Colonic mucosa (tissue), 4 donors: Measurements from ENCODE around the gene SARNP. TPM values are rescaled to one million over a fixed set of nuclear protein-coding genes. Genes with fewer than 3 reads are reported as not detected.

Experiments
- DNase-seq: peaks from one replicate; pipeline ENCODE4 v3.0.0-alpha.2; 2020
- H3K27ac ChIP-seq: fragments of 200-600 bp; one replicate; pipeline ENCODE4 v1.8.0; 2021
- H3K27me3 ChIP-seq: fragments of 200-600 bp; one replicate; pipeline ENCODE4 v1.8.0; 2021
- H3K36me3 ChIP-seq: fragments of 200-600 bp; one replicate; pipeline ENCODE4 v1.8.0; 2021
- H3K4me1 ChIP-seq: fragments of 200-600 bp; one replicate; pipeline ENCODE4 v1.8.0; 2021; ENCODE audit warnings: mild to moderate bottlenecking
- H3K4me3 ChIP-seq: fragments of 200-600 bp; one replicate; pipeline ENCODE4 v1.8.0; 2021
- H3K9ac ChIP-seq, 2 donors: one replicate each; pipeline ENCODE4 v1.7.0; 2013; ENCODE audit warnings: control low read depth in 2 of 2, low read depth in 2 of 2, low read length in 2 of 2
- H3K9me3 ChIP-seq: fragments of 200-600 bp; one replicate; pipeline ENCODE4 v1.8.0; 2021
- intact Hi-C: fragments of 100-400 bp; cut with DNase I; formaldehyde crosslinking; loops from one replicate; pipeline ENCODE4 v1.14.1; 2022
- total RNA-seq, 2 donors: library from RNA; stranded (reverse); fragmentation: NEBNext Ultra II Directional in 1 of 2; extraction: Animal tissue kit (Norgen Biotek cat#: 25700) in 1 of 2; gene quantifications; one replicate each; pipeline ENCODE4 v1.2.1, GENCODE V29; 2021
- TF ChIP-seq, protein P1 (sequence below): fragments of 200-600 bp; IDR thresholded peaks from one replicate; pipeline ENCODE4 v1.8.0; 2022; ENCODE audit warnings: antibody characterized with exemption, mild to moderate bottlenecking
- donor health status: healthy.
- donor health status: DM: no; HTN: no; CAD: no.
- donor health status: DM: no; HTN: no; CAD: no.

Gene SARNP
- total RNA-seq, 2 donors from 2014 or later = 52.3 to 53.0 TPM

GRCh38 chr12:55861396-55861795, 43.9 kb upstream of the SARNP start:
- Histone ChIP-seq H3K9me3 (no peaks in the 10 kb centered on the region), H3K36me3 (no peaks in the 10 kb centered on the region), H3K4me3 (no peak overlapping the region), H3K27ac (no peak overlapping the region), H3K4me1 (no peaks in the 10 kb centered on the region), H3K27me3 (no peaks in the 10 kb centered on the region), H3K9ac (no peak overlapping the region)
- TF ChIP-seq, protein P1, sequence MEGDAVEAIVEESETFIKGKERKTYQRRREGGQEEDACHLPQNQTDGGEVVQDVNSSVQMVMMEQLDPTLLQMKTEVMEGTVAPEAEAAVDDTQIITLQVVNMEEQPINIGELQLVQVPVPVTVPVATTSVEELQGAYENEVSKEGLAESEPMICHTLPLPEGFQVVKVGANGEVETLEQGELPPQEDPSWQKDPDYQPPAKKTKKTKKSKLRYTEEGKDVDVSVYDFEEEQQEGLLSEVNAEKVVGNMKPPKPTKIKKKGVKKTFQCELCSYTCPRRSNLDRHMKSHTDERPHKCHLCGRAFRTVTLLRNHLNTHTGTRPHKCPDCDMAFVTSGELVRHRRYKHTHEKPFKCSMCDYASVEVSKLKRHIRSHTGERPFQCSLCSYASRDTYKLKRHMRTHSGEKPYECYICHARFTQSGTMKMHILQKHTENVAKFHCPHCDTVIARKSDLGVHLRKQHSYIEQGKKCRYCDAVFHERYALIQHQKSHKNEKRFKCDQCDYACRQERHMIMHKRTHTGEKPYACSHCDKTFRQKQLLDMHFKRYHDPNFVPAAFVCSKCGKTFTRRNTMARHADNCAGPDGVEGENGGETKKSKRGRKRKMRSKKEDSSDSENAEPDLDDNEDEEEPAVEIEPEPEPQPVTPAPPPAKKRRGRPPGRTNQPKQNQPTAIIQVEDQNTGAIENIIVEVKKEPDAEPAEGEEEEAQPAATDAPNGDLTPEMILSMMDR = no peak
- intact Hi-C loops = no loop called here
- no peak for DNase-seq

DNA sequence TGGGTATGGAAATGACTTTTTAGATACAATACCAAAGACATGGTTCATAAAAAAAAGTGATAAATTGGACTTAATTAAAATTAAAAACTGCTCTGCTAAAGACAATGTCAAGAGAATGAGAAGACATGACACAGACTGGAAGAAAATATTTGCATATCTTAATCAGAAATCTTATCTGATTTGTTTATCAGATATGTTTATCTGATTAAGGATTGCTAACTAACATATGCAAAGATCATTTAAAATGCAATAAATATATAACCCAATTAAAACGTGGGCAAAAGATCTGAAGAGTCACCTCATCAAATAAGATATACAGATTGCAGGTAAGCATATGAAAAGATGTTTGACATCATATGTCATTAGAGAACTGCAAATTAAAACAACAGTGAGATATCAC, 35.2 kb upstream of the SARNP start:
- Histone ChIP-seq H3K36me3 (no peaks in the 10 kb centered on the region), H3K27me3 (no peaks in the 10 kb centered on the region), H3K27ac (no peak overlapping the region), H3K9ac (no peak overlapping the region), H3K9me3 (no peaks in the 10 kb centered on the region), H3K4me1 (no peaks in the 10 kb centered on the region), H3K4me3 (no peak overlapping the region)
- TF ChIP-seq, protein P1 = no peak
- intact Hi-C loops = no loop called here
- no peak for DNase-seq

DNA sequence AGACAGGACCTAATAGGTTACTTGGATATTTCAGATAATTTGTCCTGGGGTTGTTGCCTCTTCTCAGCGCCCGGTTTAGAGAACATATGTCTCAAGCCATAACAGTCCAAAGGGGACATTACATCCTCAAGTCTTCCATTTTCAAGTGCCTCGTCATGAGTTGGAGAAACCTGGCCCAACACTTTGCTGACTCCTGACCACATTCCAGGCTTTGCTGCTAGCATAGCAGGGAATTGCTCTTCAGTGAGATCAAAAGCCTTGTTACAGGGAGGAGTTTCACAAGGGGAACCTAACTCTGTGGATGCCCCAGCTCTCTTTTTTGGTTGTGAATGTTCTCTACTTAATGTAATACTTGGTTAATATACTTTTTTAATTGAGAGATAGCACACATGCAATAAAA, 33.4 kb upstream of the SARNP start:
- intact Hi-C loops = no loop called here
- H3K36me3 ChIP-seq = no peaks in the 10 kb centered on the region
- H3K27ac ChIP-seq = no peak overlapping the region
- no peaks in the 10 kb centered on the region for H3K4me1 ChIP-seq
- no peak overlapping the region for H3K9ac ChIP-seq
- H3K4me3 ChIP-seq = no peak overlapping the region
- no peaks in the 10 kb centered on the region for H3K9me3 ChIP-seq
- no peak for DNase-seq
- no peaks in the 10 kb centered on the region for H3K27me3 ChIP-seq
- TF ChIP-seq, protein P1 = no peak

DNA sequence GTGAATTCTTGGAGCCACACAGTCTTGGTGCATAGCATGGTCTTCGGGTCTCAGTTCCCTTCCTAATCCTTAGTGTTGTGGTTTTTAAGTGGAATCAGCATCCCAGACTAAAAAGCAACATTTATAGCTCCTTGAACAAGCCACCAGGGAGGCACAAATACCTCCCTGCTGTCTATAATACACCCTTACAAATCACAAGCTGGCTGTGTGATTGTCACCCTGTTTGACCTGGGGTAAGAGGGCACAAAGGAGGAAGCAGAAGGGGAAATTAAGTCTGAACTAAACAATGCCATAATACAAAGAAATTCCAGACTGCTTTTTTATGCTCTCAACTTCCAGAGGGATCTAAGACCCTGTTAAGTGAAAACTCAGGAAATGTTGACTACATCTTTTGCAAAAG, 32.9 kb upstream of the SARNP start:
- TF ChIP-seq, protein P1 = no peak
- intact Hi-C loops = no loop called here
- no peaks in the 10 kb centered on the region for H3K4me1 ChIP-seq
- H3K27ac ChIP-seq = no peak overlapping the region
- H3K9me3 ChIP-seq = no peaks in the 10 kb centered on the region
- no peaks in the 10 kb centered on the region for H3K27me3 ChIP-seq
- H3K9ac ChIP-seq = no peak overlapping the region
- H3K4me3 ChIP-seq = no peak overlapping the region
- no peak for DNase-seq
- no peaks in the 10 kb centered on the region for H3K36me3 ChIP-seq

DNA sequence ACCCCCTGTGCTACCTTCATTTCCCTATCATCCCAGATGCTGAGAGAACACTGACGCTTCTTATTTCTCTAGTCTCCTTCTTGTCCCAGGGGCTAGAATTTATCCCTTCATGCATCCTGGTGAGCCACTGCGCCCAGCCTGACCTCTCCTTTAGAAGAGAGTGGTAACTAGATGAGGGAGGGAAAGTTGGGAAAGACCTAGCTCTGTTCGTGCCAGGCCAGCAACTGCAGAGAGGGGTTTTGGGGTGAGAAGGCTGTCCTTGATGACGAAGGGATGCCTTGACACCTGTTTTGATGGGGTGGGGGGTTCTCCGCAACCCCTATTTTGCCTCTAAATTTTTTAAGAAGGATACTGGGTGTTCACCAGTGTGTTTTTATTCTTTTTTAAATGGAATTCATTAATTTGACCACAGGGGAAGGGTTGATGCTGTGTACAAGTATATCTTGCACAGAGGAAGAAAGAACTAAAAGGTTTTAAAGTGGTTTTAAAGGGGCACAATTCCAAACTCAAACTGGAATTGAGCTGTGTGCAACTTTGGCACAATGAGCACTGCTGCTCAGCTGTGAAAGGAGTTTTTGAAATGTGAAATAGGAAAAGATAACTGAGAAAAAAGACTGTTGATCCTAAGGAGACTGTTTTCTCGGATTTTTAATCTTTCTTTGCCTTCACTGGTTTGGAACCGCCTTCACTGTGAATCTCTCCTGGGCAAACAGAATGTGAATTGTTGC, 32.3 kb upstream of the SARNP start:
- no peak for DNase-seq
- Histone ChIP-seq H3K27ac (no peak overlapping the region), H3K4me1 (no peaks in the 10 kb centered on the region), H3K36me3 (no peaks in the 10 kb centered on the region), H3K9me3 (no peaks in the 10 kb centered on the region), H3K9ac (no peak overlapping the region), H3K4me3 (no peak overlapping the region), H3K27me3 (no peaks in the 10 kb centered on the region)
- TF ChIP-seq, protein P1 = no peak
- intact Hi-C loops = no loop called here
